Keratinocyte (primary cell): ENCODE measurements around the gene SEC24B. TPM values are rescaled to one million over a fixed set of nuclear protein-coding genes. Genes with fewer than 3 reads are reported as not detected.
A peak's percentile ranks its signal among the peaks of the same experiment; 100 is the strongest.

Experiments used
- DNase-seq: peaks from one replicate; pipeline ENCODE4 v3.0.0-alpha.2; 2011; ENCODE audit warnings: low read depth, missing footprints, low spot score
- FAIRE-seq: peaks from 2 replicates; lab custom pipeline; 2011; peaks lifted over from hg19 to GRCh38; lab: Jason Lieb, UNC
- H2AFZ ChIP-seq: 2 replicates; pipeline ENCODE4 v1.6.0; 2012; ENCODE audit warnings: low read length, control low read depth, inconsistent platforms; ENCODE audit not compliant: control insufficient read depth
- H3K27ac ChIP-seq: 2 replicates; pipeline ENCODE4 v1.5.1; 2011; ENCODE audit warnings: low read length; ENCODE audit not compliant: control insufficient read depth, insufficient read depth
- H3K27me3 ChIP-seq: 3 replicates; pipeline ENCODE4 v1.6.0; 2011; ENCODE audit warnings: low read length; ENCODE audit not compliant: control insufficient read depth, insufficient read depth; ENCODE audit errors: extremely low read depth
- H3K36me3 ChIP-seq, 2 experiments: 2 replicates in 1 of 2; 3 replicates in 1 of 2; pipeline ENCODE4 v1.5.1; 2011; ENCODE audit warnings: low read length in 2 of 2, mild to moderate bottlenecking in 1 of 2; ENCODE audit not compliant: control insufficient read depth in 2 of 2, insufficient read depth in 2 of 2; ENCODE audit errors: extremely low read depth in 1 of 2
- H3K4me1 ChIP-seq: 3 replicates; pipeline ENCODE4 v1.5.1; 2011; ENCODE audit warnings: low read length; ENCODE audit not compliant: control insufficient read depth, insufficient read depth; ENCODE audit errors: extremely low read depth
- H3K4me2 ChIP-seq: 3 replicates; pipeline ENCODE4 v1.6.0; 2011; ENCODE audit warnings: low read depth, low read length; ENCODE audit not compliant: control insufficient read depth, insufficient read depth; ENCODE audit errors: extremely low read depth
- H3K4me3 ChIP-seq, 3 experiments: fragments of 200-600 bp in 1 of 3; sonication (generic) in 1 of 3; 2 replicates in 2 of 3; 3 replicates in 1 of 3; pipeline ENCODE4 v1.5.1; 2011 to 2016; ENCODE audit warnings: low read length in 3 of 3, mild to moderate bottlenecking in 3 of 3, control low read depth in 2 of 3, inconsistent platforms in 1 of 3, low read depth in 1 of 3, mixed read lengths in 1 of 3, mixed run types in 1 of 3, moderate library complexity in 1 of 3; ENCODE audit not compliant: control insufficient read depth in 2 of 3, insufficient read depth in 2 of 3; ENCODE audit errors: extremely low read depth in 1 of 3
- H3K79me2 ChIP-seq: 2 replicates; pipeline ENCODE4 v1.6.0; 2012; ENCODE audit warnings: low read length; ENCODE audit not compliant: control insufficient read depth, insufficient read depth
- H3K9ac ChIP-seq: 3 replicates; pipeline ENCODE4 v1.6.0; 2011; ENCODE audit warnings: low read length; ENCODE audit not compliant: control insufficient read depth, insufficient read depth; ENCODE audit errors: extremely low read depth
- H3K9me1 ChIP-seq: 3 replicates; pipeline ENCODE4 v1.6.0; 2011; ENCODE audit warnings: low read length; ENCODE audit not compliant: control insufficient read depth, insufficient read depth; ENCODE audit errors: extremely low read depth
- H3K9me3 ChIP-seq: 2 replicates; pipeline ENCODE4 v1.5.1; 2012; ENCODE audit warnings: low read depth, low read length; ENCODE audit not compliant: control insufficient read depth
- H4K20me1 ChIP-seq: 3 replicates; pipeline ENCODE4 v1.6.0; 2011; ENCODE audit warnings: low read length; ENCODE audit not compliant: control insufficient read depth, insufficient read depth; ENCODE audit errors: extremely low read depth
- EZH2 ChIP-seq: IDR thresholded peaks from one replicate; pipeline ENCODE4 v1.6.1; 2012; ENCODE audit warnings: inconsistent platforms, mild to moderate bottlenecking, low read length, moderate library complexity
- dilution Hi-C: fragments of 300-500 bp; cut with MboI; formaldehyde crosslinking; loops from one replicate; pipeline ENCODE4 v1.7.0; 2020; ENCODE audit warnings: low sequenced_read_pairs; ENCODE audit not compliant: extremely low pct_ligation_motif_present
- polyA minus RNA-seq, 3 experiments: library from RNA; depleted of rRNA, polyadenylated mRNA; stranded (reverse); fragments of >200 nt; gene quantifications; 1 replicate in 1 of 3; 2 replicates in 1 of 3; 3 replicates in 1 of 3; pipeline ENCODE4 v1.2.3, GENCODE V29; 2011
- polyA plus RNA-seq, 5 experiments: library from polyadenylated mRNA; depleted of rRNA in 3 of 5; stranded (reverse) in 3 of 5; stranded (forward) in 1 of 5; unstranded in 1 of 5; fragments of >200 nt; gene quantifications; 1 replicate in 1 of 5; 2 replicates in 3 of 5; 3 replicates in 1 of 5; pipeline versions ENCODE4 v1.2.1 to v1.2.3, GENCODE V29; 2011 to 2012; ENCODE audit warnings: missing spikeins in 2 of 5, low read depth in 1 of 5, low replicate concordance in 1 of 5
- TF ChIP-seq, protein P1 (sequence below), 3 experiments: IDR thresholded peaks in 1 of 3; conservative IDR thresholded peaks in 1 of 3; optimal IDR thresholded peaks in 1 of 3; 2 replicates in 2 of 3; 3 replicates in 1 of 3; pipeline versions ENCODE3 to v1.5.1; 2011; ENCODE audit warnings: low read length in 3 of 3, mild to moderate bottlenecking in 3 of 3, moderate library complexity in 2 of 3, control low read depth in 1 of 3, inconsistent platforms in 1 of 3; ENCODE audit not compliant: insufficient read depth in 2 of 3; ENCODE audit errors: extremely low read depth in 1 of 3

SEC24B gene
- polyA plus RNA-seq (47.6 to 53.4 TPM (median 50.9 TPM) in 3 replicates), polyA minus RNA-seq (61.7 to 135 TPM (median 131 TPM) in 3 replicates)
- 10.0 TPM for polyA plus RNA-seq (2011; ENCODE audit: low read depth)
- 29.0 and 60.9 TPM in 2 replicates for polyA plus RNA-seq (2011; cell fraction: cytosol; rRNA removed)
- polyA plus RNA-seq (2011; cell fraction: nucleus; rRNA removed) = 74.7 and 82.3 TPM in 2 replicates
- polyA plus RNA-seq (2012; ENCODE audit: low replicate concordance) = 21.7 and 23.2 TPM in 2 replicates
- 33.8 TPM for polyA minus RNA-seq (2011; cell fraction: cytosol; rRNA and poly(A)+ RNA removed)
- polyA minus RNA-seq (2011; cell fraction: nucleus; rRNA and poly(A)+ RNA removed) = 62.5 and 97.5 TPM in 2 replicates

DNA sequence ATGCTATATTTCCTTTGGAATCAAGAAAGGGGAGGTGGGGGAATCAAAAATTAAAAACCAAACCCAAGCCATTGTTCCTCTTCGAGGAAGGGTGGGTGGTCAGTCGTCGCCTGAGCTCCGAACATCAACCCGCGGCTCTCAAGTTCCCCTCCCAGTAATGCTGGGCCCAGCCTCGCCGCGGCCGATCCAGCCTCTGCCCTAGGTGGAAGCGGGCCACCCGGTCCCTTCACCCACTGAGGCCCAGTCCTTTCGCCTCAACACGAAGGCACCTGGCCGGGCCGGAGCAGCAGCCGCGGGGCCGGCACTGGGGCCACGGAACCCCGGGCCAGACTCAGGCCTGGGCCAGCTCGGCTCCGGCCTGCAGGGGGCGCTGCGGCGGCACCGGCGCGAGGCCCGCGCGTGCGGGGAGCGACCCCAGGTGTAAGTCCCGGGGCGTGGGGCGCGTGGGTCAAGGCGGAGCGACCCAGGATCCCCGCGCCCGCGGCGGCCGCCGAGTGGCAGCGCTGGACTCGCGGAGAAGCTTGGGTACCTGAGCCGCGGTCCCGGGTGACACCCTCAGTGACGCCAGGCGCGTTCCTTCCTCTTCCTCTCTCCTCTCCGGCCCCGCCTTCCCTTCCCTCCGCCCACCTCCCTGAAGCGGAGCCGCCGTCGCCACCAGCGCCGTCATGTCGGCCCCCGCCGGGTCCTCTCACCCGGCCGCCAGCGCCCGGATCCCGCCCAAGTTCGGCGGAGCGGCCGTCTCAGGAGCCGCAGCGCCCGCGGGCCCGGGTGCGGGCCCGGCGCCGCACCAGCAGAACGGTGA is at the start of gene SEC24B:
Gene SEC24B (plus strand): TSS at position 611 of the 802 bp plus-strand sequence. CDS start 55 bp downstream, at position 666.
- no peaks in the 10 kb centered on the region for H3K9me1 ChIP-seq
- no peak for FAIRE-seq
- H3K4me1 ChIP-seq = peaks cover 28% of the 10 kb centered on the region
- DNase-seq = no peak
- peak within 1 kb of the TSS; percentile 87 for H3K27ac ChIP-seq
- peak within 1 kb of the TSS; percentile 96 for H3K4me2 ChIP-seq
- H3K9me3 ChIP-seq = no peaks in the 10 kb centered on the region
- H3K79me2 ChIP-seq = peaks cover 61% of the 10 kb centered on the region
- H3K36me3 ChIP-seq = no peaks in the 10 kb centered on the region
- no peak for TF ChIP-seq EZH2
- TF ChIP-seq, protein P1, sequence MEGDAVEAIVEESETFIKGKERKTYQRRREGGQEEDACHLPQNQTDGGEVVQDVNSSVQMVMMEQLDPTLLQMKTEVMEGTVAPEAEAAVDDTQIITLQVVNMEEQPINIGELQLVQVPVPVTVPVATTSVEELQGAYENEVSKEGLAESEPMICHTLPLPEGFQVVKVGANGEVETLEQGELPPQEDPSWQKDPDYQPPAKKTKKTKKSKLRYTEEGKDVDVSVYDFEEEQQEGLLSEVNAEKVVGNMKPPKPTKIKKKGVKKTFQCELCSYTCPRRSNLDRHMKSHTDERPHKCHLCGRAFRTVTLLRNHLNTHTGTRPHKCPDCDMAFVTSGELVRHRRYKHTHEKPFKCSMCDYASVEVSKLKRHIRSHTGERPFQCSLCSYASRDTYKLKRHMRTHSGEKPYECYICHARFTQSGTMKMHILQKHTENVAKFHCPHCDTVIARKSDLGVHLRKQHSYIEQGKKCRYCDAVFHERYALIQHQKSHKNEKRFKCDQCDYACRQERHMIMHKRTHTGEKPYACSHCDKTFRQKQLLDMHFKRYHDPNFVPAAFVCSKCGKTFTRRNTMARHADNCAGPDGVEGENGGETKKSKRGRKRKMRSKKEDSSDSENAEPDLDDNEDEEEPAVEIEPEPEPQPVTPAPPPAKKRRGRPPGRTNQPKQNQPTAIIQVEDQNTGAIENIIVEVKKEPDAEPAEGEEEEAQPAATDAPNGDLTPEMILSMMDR (optimal IDR thresholded peaks at IDR 0.05 in 1 of 3, IDR thresholded peaks at IDR 0.05 in 1 of 3, conservative IDR thresholded peaks at IDR 0.05 in 1 of 3; ENCODE audit: extremely low read depth in 1 of 3, insufficient read depth in 2 of 3, low read length in 3 of 3) = peak in 2 of 3 experiments; percentile 58 to 81
- H2AFZ ChIP-seq = peak within 1 kb of the TSS; percentile 91
- peak within 1 kb of the TSS; percentile 94 for H3K9ac ChIP-seq
- H3K4me3 ChIP-seq = peak within 1 kb of the TSS; percentile 65 to 92 (median 74)
- peaks cover 16% of the 10 kb centered on the region for H4K20me1 ChIP-seq
- no peaks in the 10 kb centered on the region for H3K27me3 ChIP-seq
- dilution Hi-C loops = loop anchor here (25.0 kb wide), 1 partner anchor 554 kb away; no protein-coding TSS in a partner anchor

DNA sequence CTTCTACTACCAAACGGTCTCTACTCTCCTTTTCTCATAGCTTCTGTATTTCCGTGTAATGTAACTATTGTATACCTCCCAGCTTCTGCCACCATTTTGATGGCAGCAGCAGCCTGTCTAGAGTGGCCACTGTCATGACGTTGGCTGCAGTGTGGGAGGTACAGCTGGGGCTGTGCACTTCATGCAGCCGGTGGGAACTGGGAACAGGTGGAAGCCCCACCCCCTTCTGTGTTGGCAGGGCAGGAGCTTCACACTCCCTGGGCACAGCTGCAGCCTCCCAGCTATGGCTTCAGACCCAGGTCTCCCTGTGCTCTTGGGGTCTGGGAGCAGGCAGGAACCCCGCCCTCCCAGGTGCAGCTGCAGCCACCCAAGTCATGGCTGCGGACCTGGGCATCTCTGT is 49.8 kb upstream of the SEC24B start:
- Histone ChIP-seq H3K27me3 (peaks cover 2% of the 10 kb centered on the region), H4K20me1 (no peaks in the 10 kb centered on the region), H3K79me2 (no peaks in the 10 kb centered on the region), H2AFZ (no peak overlapping the region), H3K9me3 (no peaks in the 10 kb centered on the region), H3K9ac (no peak overlapping the region), H3K36me3 (no peaks in the 10 kb centered on the region), H3K4me3 (no peak overlapping the region), H3K9me1 (no peaks in the 10 kb centered on the region), H3K4me1 (no peaks in the 10 kb centered on the region), H3K4me2 (no peak overlapping the region), H3K27ac (no peak overlapping the region)
- dilution Hi-C loops = no loop called here
- no peak for FAIRE-seq
- no peak for DNase-seq
- TF ChIP-seq, protein P1 (optimal IDR thresholded peaks at IDR 0.05 in 1 of 3, IDR thresholded peaks at IDR 0.05 in 1 of 3, conservative IDR thresholded peaks at IDR 0.05 in 1 of 3; ENCODE audit: extremely low read depth in 1 of 3, insufficient read depth in 2 of 3, low read length in 3 of 3) = no peak
